Stimulated activated naive CD4-positive, alpha-beta T cell (primary cell): ENCODE results near the gene TCAF1.
"Not testable (repeated sequence)": the region's sequence is repeated elsewhere in the genome, so short reads cannot be mapped to it uniquely, and the experiment has no call there.

Experiments
- DNase-seq, 6 experiments: peaks; one replicate each; lab custom pipeline; 2025; lab: John Stamatoyannopoulos, UW

The TCAF1 gene

DNA sequence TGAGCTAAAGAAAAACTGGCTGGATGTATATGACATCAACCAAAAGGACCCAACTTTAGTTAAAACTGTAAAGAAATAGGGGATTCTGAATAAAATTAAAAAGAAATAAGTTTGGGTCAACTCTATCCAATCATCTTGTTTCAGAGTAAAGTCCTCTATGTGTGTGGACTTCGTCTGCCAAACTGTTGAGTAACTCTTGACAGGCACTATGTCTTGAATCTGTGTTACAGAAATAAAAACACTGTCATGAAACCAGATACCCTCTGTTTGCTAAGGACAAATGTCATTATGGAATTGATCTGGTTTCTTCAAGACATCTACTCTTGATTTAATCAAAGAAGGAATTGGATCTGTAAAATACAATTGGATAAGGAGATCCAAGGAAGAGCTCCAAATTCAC lies 46.5 kb downstream of the TCAF1 start:
- DNase-seq: not testable (repeated sequence)

DNA sequence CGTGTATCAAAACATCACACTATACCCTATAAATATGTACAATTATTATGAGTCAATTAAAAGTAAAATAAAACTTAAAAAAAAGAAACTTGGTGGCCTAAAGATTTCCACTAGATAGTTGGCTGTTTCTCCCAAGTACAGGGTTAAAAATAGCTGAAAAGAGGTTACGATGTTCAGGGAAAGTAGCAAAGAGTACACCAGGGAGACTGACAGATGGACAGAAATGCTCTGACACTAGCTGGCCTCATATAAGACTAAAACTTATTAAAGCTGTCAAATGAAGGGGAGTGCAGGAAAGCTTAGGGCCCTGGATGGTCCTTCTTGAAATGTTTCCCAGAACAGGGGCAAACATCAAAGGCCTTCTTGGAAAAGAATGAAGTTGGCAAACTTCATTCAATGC lies 51.3 kb downstream of the TCAF1 start:
- no peak for DNase-seq

DNA sequence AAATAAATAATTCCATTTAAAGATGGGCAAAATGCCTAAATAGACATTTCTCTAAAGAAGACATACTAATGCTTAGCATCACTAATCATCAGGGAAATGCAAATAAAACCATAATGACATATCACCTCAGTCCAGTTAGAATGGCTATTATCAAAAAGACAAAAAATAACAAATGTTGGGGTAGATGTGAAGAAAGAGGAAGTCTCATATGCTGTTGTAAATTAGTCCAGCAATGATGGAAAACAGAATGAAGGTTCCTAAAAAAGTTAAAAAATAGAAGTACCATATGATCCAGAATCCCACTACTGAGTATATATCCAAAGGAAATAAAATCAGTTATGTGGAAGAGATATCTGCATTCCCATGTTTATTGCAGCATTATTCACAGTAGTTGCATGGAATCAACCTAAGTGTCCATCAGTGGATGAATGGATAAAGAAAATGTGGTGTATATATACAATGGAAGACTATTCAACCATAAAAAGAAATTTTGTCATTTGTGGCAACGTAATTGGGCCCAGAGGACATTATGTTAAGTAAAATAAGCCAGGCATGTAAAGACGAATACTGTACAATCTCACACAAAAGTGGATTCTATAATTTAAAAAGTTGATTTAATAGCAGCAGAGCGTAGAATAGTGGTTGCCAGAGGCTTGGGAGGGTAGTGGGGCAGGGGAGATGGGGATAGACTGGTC lies 52.0 kb downstream of the TCAF1 start:
- no peak for DNase-seq

DNA sequence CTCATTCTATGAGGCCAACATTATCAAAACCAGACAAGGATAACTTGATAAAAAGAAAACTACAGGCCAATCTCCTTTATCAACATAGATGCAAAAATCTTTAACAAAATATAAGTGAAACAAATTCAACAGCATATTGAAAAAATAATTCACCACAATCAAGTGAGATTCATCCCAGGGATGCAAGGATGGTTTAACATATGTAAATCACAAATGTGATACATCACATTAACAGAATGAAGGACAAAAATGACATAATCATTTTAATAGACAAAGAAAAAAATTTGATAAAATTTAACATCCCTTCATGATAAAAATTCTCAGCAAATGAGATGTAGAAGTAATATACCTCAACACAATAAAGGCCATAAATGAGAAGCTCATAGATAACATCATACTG lies 53.8 kb downstream of the TCAF1 start:
- DNase-seq: no peak

DNA sequence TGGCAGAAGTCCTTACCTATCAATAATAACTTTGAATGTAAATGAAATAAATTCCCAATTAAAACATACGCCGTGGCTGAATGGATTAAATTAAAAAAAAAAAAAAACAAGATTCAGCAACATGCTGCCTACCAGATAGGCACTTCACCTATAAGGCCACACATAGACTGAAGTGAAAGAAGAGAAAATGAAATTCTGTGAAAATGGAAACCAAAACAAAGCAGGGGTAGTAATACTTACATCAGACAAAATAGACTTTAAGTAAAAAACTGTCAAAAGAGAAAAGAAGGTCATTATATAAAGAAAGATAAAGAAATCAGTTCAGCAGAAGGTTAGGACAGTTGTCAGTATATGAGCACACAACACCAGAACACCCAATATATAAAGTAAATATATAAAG lies 55.3 kb downstream of the TCAF1 start:
- no peak for DNase-seq

DNA sequence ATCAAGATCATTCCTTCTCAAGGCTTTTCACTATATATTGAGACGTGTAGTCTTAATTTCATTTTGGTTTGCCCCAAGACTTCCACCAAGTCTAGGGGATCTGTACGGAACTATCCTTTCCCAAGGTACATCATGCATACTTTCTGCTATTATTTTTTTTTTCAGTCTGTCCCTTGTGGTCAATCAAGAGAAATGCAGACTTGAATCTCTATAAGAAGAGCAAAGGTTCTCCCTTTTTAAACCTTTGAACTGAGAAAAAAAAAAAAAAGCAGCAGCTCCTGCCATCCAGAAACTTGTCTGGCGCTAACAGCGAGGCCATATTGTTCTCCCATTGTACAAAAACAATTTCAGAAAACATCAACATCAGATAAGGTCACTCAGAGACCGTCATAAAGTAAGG lies 60.3 kb downstream of the TCAF1 start:
- DNase-seq: not testable (repeated sequence)

DNA sequence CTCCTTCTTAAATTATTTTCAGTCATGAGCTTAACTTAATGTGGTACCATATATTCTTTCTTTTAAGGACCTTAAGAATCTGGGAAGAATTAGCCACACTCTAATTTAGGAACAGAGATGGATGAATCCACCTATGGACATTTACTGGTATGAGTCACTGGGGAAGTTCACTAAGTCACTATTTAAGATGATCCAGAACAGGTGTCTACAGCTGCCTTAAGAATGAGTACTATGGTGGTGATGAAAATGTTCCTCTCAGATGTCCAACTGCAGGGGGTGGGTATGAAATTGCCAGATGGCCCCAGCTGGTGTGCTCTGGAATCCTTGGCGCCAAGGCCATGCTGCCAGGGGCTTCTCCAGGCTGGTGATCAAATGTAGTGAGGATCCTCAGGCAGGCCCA lies 61.9 kb downstream of the TCAF1 start:
- DNase-seq: not testable (repeated sequence)

DNA sequence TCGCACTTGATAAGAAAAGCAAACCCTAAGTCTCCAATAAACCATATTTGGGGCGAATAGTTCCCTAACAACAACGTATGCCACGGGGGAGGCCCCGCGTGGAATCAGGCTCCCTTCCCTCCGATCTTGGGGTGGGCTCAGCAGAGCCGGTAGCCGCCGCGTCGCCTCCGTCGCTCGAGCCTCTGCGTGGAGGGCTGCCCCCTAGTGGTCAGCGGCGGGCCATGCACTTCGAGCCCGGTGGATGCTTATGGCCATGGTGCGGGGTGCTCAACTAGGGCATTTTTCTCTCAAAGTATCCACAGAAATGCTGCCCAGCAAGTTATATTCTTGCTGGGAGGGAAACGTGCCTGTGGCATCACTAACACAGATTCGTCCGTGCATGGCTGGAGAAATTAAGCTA lies 64.8 kb downstream of the TCAF1 start:
- not testable (repeated sequence) for DNase-seq

DNA sequence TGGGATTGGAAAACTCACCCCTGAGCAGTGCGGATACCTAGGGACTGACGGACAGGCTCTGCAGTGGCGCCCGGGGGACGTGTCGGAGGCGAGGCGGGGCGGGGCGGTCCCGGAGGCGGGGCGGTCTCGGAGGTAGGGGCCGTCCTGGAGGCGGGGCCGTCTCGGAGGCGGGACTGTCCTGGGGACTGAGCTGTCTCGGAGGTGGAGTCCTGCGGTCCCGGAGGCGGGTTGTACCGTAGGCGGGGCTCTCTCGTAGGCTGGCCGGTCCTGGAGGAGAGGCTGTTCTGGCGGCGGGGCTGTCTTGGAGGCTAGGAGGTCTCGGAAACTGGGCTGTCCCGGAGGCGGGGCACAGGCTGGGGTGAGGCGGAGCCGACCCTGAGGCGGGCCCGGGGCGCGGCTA lies 65.4 kb downstream of the TCAF1 start:
- peak; percentile 73 to 94 (median 86) for DNase-seq

DNA sequence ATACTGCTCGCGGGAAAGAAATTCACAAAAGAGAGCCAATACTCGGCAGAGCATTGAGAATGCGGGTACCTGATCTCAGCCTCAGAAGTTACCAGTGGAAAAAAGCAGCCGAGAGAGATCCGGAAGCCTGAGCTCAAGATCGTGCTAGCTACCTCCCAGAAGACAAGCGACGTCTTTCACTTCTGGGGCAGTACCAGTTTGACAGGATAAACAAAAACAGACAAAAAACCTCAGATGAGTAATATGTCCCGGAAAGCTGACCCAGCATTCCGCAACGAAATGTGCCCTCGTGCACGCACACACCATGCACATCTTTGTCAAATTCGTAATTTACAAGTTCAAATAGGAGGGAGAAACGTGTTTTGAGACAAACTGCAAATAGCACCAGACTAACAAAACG lies 65.9 kb downstream of the TCAF1 start:
- DNase-seq: not testable (repeated sequence)

DNA sequence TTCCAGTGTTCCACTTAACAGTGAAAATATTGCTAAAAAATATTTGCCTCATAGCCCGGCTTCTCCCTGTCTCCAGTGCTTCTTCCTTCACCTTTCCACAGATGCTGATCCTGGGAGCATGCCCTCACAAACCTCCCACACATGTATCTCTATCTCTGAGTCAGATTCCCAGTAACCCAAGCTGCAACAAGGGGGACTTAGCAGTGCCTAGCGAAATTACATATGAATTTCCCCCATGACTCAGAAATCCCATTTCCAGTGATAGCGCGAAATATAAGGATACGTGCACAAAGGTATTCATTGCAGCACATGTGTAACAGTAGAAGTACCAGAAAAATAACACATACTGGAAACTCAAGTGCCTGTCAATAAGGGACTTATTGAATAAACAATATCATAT lies 75.4 kb downstream of the TCAF1 start:
- DNase-seq: not testable (repeated sequence)

DNA sequence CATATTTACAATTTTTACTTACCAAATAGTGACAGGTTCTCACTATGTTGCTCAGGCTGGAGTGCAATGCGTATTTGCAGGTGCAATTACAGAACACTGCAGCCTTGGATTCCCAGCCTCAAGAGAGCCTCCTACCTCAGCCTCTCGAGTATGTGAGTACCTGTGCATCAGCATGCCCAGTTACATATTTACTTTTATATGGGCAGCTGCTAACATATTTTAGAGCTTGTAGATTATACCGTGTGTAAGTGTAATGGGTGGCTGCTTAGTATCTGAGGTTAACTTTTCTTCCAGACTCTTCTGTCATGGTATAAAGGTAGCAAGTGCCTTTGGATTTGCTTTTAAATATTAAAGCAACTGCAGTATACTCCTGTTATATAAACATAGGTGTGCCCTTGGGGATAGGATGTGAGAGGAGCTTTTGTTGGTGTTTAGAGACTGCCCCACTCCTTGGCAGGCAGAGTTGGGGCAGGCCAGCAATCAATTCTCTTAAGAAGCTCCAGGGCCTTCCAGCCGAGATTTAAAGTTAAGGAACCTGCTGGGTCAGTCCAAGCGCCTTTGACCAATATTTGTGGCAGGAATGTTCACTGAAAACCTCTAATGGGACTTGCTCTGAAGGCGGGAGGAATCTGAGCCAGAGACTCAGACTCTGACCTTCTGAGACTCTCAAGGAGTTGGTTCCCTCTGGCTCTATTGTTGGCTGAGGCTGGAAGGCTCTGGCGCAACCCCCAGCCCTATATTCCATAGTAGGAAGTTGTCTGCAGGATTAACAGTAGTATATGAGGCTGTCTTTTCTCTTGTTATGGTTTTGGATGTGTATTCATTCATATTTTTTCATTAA lies 77.5 kb downstream of the TCAF1 start:
- not testable (repeated sequence) for DNase-seq

DNA sequence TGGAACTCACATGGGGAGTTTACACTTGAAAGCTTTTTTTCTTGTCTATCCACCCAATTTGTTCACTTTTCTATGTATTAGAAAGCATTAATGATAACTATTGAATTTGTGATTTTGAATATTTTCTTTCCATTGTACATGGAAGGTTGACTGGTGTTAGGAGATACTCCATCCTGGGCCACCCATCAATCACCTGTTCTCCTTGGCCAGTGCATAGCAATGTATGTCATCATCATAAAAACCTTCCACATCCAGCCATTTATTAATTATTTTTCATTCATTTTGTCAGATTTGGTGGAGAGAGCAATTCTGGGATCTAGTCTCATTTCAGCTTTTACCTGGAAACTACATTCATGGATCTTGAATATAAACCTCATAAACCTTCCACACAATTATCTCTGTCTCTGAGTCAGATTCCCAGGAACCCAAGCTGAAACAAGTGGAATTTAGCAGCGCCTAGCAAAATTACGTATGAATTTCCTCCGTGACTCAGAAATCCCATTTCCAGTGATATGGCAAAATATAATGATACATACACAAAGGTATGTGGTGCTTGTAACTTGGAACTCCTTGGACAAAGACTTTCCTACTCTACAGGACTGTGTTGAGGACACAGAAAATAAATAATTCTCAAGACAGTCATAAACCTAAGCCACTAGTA lies 78.2 kb downstream of the TCAF1 start:
- DNase-seq: not testable (repeated sequence)

DNA sequence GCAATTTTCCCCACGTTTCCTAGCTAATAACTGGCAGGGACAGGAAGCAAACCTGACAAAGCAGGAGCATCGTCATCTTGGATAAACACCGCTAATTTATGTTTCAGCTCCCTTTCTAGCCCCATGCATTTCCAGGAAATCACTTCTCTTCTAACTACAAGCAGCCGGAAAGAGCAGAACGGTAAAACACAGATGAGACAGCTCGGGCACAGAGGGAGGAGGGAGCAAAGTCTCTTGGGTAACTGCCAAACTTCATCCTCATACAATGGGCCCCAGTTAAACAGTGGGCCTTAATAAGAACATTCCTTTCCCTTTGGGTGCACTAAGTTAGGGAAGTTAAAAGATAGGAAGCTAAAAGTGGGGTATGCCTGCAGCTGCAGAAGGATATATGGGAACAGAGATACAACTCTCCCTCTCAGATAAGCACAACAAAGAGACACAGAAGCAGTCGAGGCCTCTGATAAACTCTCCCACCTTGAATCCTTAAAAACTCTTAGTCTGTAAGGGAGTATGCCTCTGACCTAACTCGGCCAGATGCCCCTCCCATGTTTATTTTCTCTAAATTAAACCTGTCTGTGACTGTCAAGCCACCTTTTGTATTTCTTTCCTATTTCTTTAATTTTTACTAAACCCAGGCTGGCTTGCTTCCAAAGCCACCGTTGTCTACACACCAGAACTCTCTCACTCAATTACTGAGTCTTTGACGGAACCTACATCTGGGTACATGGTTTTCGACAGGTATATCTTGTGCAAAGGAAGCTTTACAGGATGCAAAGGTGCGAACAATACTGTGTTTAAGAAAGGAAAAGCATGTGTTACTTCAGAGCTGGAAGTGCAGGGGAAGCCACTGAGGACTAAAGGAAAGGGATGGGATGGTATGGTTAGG lies 80.3 kb downstream of the TCAF1 start:
- not testable (repeated sequence) for DNase-seq

DNA sequence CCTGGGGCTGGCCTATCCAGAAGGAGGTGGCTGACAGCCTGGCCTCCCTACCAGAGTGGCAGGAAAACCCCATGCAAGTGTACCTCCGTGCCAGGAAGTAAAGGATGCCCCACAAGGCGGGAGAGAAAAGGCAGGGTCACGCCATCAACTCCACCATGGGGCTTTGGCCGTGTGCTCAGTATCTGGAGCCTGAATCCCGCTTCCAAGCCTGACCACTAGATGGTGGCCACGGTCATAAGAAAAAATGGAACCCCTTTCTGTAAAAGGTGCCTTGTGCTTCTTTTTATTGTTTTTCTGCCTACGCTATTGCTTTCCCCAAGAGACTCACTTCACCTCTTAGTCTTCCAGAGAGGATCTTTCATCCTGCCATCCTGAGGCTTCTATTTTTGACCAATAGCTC lies 84.1 kb downstream of the TCAF1 start:
- not testable (repeated sequence) for DNase-seq

DNA sequence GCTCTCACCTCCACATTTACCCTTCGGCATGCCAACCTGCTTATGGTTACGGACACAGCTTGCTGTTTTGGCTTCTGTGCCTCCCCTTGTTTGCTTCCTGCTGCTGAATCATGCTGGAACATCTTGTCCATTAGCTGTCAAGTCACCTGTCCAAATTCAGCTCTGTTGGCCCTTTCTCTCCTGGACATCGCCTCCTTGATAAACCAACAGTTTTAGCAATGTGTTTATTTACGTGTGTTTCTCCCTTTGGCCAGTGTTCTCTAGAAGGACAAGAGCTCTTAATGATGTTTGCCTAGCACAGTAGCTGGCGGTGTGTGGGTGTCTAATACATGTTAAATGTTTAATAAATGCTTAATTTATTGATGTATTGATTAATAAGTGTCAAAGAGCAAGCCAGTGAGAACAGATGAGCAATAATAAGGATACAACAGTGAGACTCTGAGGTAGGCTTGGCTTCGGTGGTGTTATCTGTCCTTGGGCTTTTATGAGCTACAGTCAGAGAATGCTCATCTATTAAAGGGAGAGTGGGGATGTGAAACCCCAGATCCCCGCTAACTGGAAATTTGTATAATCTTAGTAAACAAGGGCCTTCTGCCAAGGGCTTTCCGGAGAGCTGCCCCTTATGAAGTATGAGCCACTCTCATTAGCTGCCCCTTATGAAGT lies 85.4 kb downstream of the TCAF1 start:
- not testable (repeated sequence) for DNase-seq

DNA sequence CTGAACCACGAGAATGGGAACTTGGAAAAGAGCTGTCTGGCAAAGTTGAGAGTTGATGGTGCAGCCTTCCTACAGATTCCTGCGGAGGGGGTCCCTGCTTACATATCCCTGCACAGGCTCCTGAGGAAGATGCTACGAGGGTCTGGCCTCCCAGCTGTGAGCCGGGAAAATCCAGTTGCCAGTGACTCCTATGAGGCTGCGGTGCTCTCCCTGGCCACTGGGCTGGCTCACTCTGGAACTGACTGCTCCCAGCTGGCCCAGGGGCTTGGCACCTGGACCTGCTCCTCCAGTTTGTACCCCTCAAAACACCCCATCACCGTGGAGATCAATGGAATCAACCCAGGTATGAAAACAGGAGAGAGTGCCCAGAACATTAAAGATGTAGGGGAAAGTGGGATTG lies 91.3 kb downstream of the TCAF1 start:
- DNase-seq: not testable (repeated sequence)

DNA sequence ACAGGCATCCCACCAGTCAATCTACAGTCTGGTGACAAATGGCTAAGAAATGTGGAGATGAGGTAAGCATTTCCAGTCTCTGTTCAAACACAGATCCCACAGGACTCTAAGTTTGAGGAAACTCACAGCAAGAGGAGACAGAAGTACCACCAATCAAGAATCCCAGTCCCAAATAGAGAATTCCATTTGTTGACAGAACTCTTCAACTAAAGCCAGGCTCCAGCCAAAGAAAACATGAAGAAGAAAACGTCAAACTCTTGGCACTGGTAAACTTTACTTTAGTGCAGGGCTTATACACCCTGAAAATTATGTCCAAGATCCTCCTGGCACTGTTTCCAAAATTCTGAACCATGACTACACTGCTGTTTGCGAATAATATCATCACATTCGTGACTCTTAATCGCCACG lies 95.3 kb downstream of the TCAF1 start:
- not testable (repeated sequence) for DNase-seq
